ENCODE measurements around the gene PSMG2.

PSMG2 gene

GRCh38 chr18:12765586-12765985 is 62.7 kb downstream of the PSMG2 start:
- Histone ChIP-seq H3K9ac (ENCODE audit: low read depth, low read length, poor library complexity, severe bottlenecking) (no peak overlapping the region), H3K4me2 (ENCODE audit: low read depth, low read length, poor library complexity, severe bottlenecking) (no peak overlapping the region), H2AFZ (ENCODE audit: low read length) (no peak overlapping the region), H3K9me2 (replicated peaks; ENCODE audit: low read depth, low read length) (no peaks in the 10 kb centered on the region), H3K9me3 (ENCODE audit: insufficient read depth, low read depth, low read length) (no peaks in the 10 kb centered on the region), H3K27me3 (ENCODE audit: insufficient read depth, low read length, poor library complexity, severe bottlenecking) (no peaks in the 10 kb centered on the region), H4K20me1 (ENCODE audit: insufficient read depth, low read length, poor library complexity, severe bottlenecking) (no peaks in the 10 kb centered on the region), H3K4me1 (ENCODE audit: insufficient read depth, low read length, poor library complexity, severe bottlenecking) (no peaks in the 10 kb centered on the region), H3K79me2 (ENCODE audit: insufficient read depth, low read length) (no peaks in the 10 kb centered on the region), H3F3A (ENCODE audit: low read depth) (no peaks in the 10 kb centered on the region), H3K36me3 (ENCODE audit: insufficient read depth, low read length) (no peaks in the 10 kb centered on the region), H3K4me3 (ENCODE audit: low read length, poor library complexity, severe bottlenecking) (no peak overlapping the region)
- TF ChIP-seq EZH2phosphoT487 (IDR thresholded peaks at IDR 0.05; ENCODE audit: borderline replicate concordance) (no peak), CTCF (conservative IDR thresholded peaks at IDR 0.05; ENCODE audit: low read length) (no peak)

GRCh38 chr18:12766986-12767433 is 64.2 kb downstream of the PSMG2 start:
- no peaks in the 10 kb centered on the region for H3K79me2 ChIP-seq (ENCODE audit: insufficient read depth, low read length)
- no peak for TF ChIP-seq EZH2phosphoT487 (IDR thresholded peaks at IDR 0.05; ENCODE audit: borderline replicate concordance)
- TF ChIP-seq CTCF (conservative IDR thresholded peaks at IDR 0.05; ENCODE audit: low read length) = no peak
- H4K20me1 ChIP-seq (ENCODE audit: insufficient read depth, low read length, poor library complexity, severe bottlenecking) = no peaks in the 10 kb centered on the region
- no peak overlapping the region for H3K9ac ChIP-seq (ENCODE audit: low read depth, low read length, poor library complexity, severe bottlenecking)
- H3K36me3 ChIP-seq (ENCODE audit: insufficient read depth, low read length) = no peaks in the 10 kb centered on the region
- no peak overlapping the region for H3K4me2 ChIP-seq (ENCODE audit: low read depth, low read length, poor library complexity, severe bottlenecking)
- H2AFZ ChIP-seq (ENCODE audit: low read length) = no peak overlapping the region
- no peaks in the 10 kb centered on the region for H3K9me3 ChIP-seq (ENCODE audit: insufficient read depth, low read depth, low read length)
- no peaks in the 10 kb centered on the region for H3K27me3 ChIP-seq (ENCODE audit: insufficient read depth, low read length, poor library complexity, severe bottlenecking)
- H3K4me1 ChIP-seq (ENCODE audit: insufficient read depth, low read length, poor library complexity, severe bottlenecking) = no peaks in the 10 kb centered on the region
- no peaks in the 10 kb centered on the region for H3F3A ChIP-seq (ENCODE audit: low read depth)
- no peak overlapping the region for H3K4me3 ChIP-seq (ENCODE audit: low read length, poor library complexity, severe bottlenecking)
- H3K9me2 ChIP-seq (replicated peaks; ENCODE audit: low read depth, low read length) = no peaks in the 10 kb centered on the region

GRCh38 chr18:12767580-12768155 is 64.8 kb downstream of the PSMG2 start:
- H3K4me2 ChIP-seq (ENCODE audit: low read depth, low read length, poor library complexity, severe bottlenecking) = no peak overlapping the region
- H3K27me3 ChIP-seq (ENCODE audit: insufficient read depth, low read length, poor library complexity, severe bottlenecking) = no peaks in the 10 kb centered on the region
- no peaks in the 10 kb centered on the region for H3K9me3 ChIP-seq (ENCODE audit: insufficient read depth, low read depth, low read length)
- no peaks in the 10 kb centered on the region for H3K79me2 ChIP-seq (ENCODE audit: insufficient read depth, low read length)
- H3K9me2 ChIP-seq (replicated peaks; ENCODE audit: low read depth, low read length) = no peaks in the 10 kb centered on the region
- no peak overlapping the region for H3K4me3 ChIP-seq (ENCODE audit: low read length, poor library complexity, severe bottlenecking)
- no peaks in the 10 kb centered on the region for H3K4me1 ChIP-seq (ENCODE audit: insufficient read depth, low read length, poor library complexity, severe bottlenecking)
- no peaks in the 10 kb centered on the region for H4K20me1 ChIP-seq (ENCODE audit: insufficient read depth, low read length, poor library complexity, severe bottlenecking)
- TF ChIP-seq EZH2phosphoT487 (IDR thresholded peaks at IDR 0.05; ENCODE audit: borderline replicate concordance) (no peak), CTCF (conservative IDR thresholded peaks at IDR 0.05; ENCODE audit: low read length) (no peak)
- no peak overlapping the region for H3K9ac ChIP-seq (ENCODE audit: low read depth, low read length, poor library complexity, severe bottlenecking)
- H3K36me3 ChIP-seq (ENCODE audit: insufficient read depth, low read length) = no peaks in the 10 kb centered on the region
- H2AFZ ChIP-seq (ENCODE audit: low read length) = no peak overlapping the region
- H3F3A ChIP-seq (ENCODE audit: low read depth) = no peaks in the 10 kb centered on the region

Measured in Loucy (cell line).